Measurements from ENCODE around the gene PDZRN4.
"Not testable (repeated sequence)": the region's sequence is repeated elsewhere in the genome, so short reads cannot be mapped to it uniquely, and the experiment has no call there.

Gene PDZRN4

GRCh38 chr12:41514907-41515306 lies 326.8 kb downstream of the PDZRN4 start:
- DNase-seq: no peak

DNA sequence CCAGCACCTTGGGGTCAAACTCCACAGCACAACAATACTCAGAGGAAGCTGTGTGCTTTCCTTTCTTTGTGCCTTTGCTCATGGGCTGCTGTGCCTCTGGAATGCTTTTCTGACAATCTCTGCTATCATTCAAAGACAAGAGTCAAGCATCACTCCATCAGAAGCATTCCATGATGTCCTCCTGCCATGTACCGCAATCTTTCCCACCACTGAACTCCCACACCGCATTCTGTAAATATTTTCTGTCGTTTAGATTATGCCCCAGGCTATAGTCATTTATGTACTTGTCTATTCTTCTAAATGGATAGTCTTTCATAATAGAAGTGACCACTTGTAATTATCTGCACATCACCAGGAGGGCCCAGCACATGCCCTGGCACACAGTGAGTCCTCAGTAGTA lies 327.8 kb downstream of the PDZRN4 start:
- no peak for DNase-seq

DNA sequence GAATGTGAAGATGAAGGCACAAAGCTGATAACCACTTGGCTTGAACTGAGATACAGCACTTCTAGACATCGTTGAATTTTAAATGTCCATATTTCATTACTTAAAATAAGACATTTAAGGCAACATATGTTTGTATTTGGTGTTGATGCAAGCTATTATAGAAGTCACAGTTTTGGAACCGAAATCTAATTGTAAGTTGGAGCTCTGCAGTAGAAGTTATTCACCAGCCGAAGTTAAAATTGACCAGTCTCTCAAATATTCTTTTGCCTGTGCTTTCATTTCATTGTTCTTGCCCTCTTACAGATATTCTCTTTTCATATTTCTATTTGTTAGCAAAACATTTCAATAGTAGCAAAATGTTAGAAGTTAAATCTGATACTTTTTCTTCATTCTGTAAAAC lies 332.7 kb downstream of the PDZRN4 start:
- DNase-seq: no peak

GRCh38 chr12:41521872-41522379 lies 333.8 kb downstream of the PDZRN4 start:
- DNase-seq: no peak

DNA sequence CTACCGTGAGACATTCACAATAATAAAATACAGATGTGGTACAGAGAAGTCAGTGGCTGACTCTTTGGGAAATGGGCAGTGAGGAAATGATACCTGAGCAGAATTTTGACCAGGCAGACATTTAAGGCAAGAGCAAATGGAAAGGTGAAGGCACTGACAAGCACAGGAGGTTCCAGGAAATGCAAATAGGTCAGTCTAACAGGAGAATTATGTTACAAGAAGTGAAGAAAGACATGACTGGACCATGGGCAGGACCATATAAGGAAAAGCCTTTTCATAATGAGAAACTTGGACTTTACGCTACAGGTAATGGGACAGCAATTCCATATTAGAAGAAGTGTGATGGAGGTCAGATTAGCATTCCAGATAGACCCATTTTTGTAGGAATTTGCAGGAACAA lies 338.9 kb downstream of the PDZRN4 start:
- no peak for DNase-seq

GRCh38 chr12:41527534-41528116 lies 339.5 kb downstream of the PDZRN4 start:
- no peak for DNase-seq

DNA sequence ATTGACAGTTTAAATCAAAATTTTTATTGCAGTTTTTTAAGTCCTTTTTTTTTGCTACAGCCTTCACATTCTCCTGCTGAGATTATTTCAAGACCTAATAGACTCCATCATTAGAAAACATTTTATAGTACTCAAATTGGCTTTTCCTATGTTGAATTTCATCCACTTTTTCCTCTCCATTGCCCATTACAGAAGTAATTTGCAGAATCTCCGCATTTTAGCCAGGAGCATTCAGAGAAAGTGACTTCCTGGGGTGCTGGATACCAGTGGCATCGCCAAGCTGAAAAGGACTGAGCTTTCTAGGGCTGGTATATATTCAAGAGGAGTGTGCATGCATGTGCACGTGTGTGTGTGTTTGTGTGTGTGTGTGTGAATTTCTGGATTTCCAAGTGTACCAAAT lies 340.8 kb downstream of the PDZRN4 start:
- no peak for DNase-seq

DNA sequence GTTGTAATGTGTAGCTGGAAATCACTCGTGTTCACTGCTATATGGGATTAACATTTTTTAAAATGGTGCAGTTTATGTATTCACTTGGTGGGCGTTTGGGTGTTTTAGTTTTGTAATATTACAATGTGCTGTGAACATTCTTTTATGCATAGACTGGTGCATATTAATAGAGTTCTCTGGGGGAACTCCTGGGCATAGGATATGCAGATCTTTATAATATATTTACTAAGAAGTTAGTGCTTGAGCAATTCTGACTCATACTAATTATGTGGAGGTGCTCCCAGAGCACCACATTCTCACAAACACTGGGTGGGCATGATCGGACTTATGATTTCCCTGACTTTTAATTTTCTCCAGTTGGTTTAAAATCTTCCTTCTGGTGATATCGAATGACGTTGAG lies 342.3 kb downstream of the PDZRN4 start:
- no peak for DNase-seq

DNA sequence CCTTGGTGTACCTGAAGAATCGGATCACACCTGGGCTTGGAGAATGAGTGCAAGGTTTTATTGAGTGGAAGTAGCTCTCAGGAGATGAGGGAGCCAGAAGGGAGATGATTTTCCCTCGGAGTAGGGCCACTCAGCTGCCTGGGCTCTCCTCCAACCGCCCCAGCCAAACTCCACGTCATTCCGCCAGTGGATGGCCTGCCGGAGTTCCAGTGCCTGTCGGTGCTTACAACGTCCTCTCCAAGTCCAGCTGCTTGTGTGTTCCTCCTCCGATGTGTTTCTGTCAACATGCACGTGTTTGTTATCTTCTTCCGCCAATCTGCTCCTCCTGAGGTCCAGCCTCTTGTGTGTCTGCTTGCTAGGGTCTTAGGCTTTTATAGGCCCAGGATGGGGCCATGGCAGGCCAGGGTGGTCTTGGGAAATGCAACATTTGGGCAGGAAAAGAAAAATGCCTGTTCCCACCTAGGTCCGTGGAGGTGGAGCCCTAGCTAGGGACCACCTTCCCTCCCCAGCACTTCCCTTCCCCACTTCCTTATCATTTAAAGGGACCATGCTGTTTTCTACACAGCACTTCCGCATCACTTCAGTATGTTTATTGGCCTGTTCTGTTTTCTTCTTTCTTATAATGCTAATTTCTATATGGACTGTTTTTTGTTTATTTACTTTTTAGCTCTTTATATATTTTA lies 343.2 kb downstream of the PDZRN4 start:
- no peak for DNase-seq

DNA sequence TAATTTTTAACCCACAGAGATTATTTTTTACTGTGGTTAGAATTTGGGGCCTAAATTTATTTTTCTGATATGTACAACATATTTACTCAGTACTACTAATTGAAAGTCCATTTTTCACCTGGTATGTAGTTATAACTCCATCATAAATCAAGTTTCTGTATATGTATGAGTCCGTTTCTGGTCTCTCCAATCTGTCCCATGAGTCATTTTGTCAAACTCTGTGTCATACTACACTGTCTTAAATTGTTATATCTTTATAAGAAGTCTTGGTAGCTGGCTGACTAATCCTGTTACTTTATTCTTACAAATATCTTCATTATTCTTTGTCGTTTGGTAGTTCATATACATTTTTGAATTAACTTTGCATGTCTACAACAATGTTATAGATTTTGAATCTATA lies 344.0 kb downstream of the PDZRN4 start:
- no peak for DNase-seq

- no peak for DNase-seq
Observed at GRCh38 chr12:41536813-41537490, 348.8 kb downstream of the PDZRN4 start.

GRCh38 chr12:41537522-41537921 lies 349.4 kb downstream of the PDZRN4 start:
- no peak for DNase-seq

DNA sequence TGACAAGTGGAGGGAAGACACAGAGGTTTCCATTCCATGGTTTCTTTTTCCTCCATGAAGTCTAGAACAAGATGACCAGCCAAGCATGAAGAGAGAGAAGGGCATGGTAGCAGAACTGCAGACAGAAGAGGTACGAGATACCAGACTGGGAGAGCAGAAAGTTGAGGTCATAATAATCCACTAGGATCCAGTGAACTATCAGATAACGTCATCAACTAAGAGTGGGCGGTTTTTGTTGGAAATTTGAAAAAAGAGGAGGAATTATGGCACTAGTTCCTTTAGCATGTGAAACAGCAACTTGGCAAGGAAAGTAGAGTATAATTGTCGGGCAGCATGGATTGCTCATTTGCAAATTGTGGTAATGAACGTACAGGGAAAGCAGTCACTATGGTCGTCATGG lies 357.6 kb downstream of the PDZRN4 start:
- DNase-seq: no peak

GRCh38 chr12:41547071-41547470 lies 359.0 kb downstream of the PDZRN4 start:
- DNase-seq: not testable (repeated sequence)

DNA sequence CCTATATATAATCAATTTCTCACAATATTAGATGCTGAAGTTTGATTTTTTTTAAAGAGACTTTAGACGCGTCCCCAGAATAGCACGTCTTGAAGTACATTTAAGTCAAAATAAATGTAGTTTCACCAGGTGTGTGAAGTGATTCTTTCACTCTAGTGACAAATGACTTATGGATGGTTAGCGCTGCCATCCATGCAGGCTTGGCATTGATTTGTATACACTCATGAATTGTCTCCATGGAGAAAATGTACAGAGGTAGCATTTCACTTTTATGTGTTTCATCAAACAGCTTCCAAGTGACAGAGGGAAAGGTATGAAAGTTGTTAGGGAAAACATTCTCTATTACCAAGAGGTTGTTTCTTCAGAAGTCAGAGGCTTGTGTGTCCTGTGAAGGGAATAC lies 360.8 kb downstream of the PDZRN4 start:
- DNase-seq: no peak

- no peak for DNase-seq
Observed at GRCh38 chr12:41552588-41552987, 364.5 kb downstream of the PDZRN4 start.

GRCh38 chr12:41556176-41556575 lies 368.1 kb downstream of the PDZRN4 start:
- DNase-seq: no peak

- DNase-seq: no peak
Observed at GRCh38 chr12:41557344-41557743, 369.2 kb downstream of the PDZRN4 start.

DNA sequence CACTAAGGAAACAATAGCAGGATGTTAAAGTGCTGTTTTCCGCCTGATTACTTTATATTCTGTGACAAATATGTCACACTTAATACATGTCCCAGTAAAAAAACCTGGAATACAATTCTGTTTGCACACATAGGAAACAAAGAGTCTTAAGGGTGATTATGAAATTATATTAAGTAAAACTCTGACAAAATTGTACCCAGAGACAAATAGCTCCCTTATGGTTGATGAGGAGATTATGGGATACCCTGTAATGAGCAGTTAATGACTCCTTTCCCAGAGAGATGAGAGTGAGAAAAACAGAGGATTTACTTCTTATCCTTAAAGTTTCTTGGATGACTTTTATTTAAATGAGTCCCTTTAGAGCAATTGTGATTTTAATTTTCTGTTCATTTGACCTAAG lies 370.6 kb downstream of the PDZRN4 start:
- no peak for DNase-seq

GRCh38 chr12:41563051-41563450 lies 374.9 kb downstream of the PDZRN4 start:
- DNase-seq: no peak

- DNase-seq: no peak
Observed at GRCh38 chr12:41564816-41565215, 376.7 kb downstream of the PDZRN4 start.

GRCh38 chr12:41566703-41567102 lies 378.6 kb downstream of the PDZRN4 start:
- DNase-seq: no peak

- DNase-seq: no peak
Observed at GRCh38 chr12:41573445-41573844, 385.3 kb downstream of the PDZRN4 start.

- DNase-seq: no peak
Observed at GRCh38 chr12:41576925-41577324, 388.8 kb downstream of the PDZRN4 start.

Measured in stimulated activated CD4-positive, alpha-beta T cell treated with anti-CD3 and anti-CD28 coated beads, Interleukin-4, amount 100 ng/mL, for 24 hours (primary cell).